Measurements from ENCODE around the gene MYH7. TPM values are rescaled to one million over a fixed set of nuclear protein-coding genes. Genes with fewer than 3 reads are reported as not detected.

Gene MYH7
- total RNA-seq: 0.06 TPM
- 1.6 TPM for polyA plus RNA-seq (ENCODE audit: insufficient read depth, low read depth, low replicate concordance)
- long read RNA-seq, donor 1: 0 reads
- long read RNA-seq, donor 2: 0 reads
- long read RNA-seq, donor 3: 0 reads
- long read RNA-seq, donor 4: 0 reads
- long read RNA-seq, donor 5: 0 reads
- long read RNA-seq, donor 6: 0 reads
- long read RNA-seq, donor 7: 0 reads
- long read RNA-seq, donor 8: 0 reads
- long read RNA-seq, donor 9: 0 reads
- long read RNA-seq, donor 10: 0 reads

GRCh38 chr14:23435543-23436326 lies at the start of gene MYH7:
Gene MYH7 (minus strand): TSS chr14:23435660. CDS start chr14:23433732, 1,928 bp downstream.
- TF ChIP-seq CTCF (IDR thresholded peaks at IDR 0.05; ENCODE audit: borderline replicate concordance, extremely low read depth, insufficient read depth): no peak
- intact Hi-C loops (cut with DNase I): no loop called here
- Histone ChIP-seq H3K4me3 (ENCODE audit: low read length in 3 of 3) (no peak within 1 kb of the TSS), H3K27ac (ENCODE audit: low read depth in 2 of 2, low read length in 2 of 2) (no peak within 1 kb of the TSS), H3K27me3 (ENCODE audit: control insufficient read depth, insufficient read depth, low read length) (no peaks in the 10 kb centered on the region), H3K9me3 (ENCODE audit: control insufficient read depth in 2 of 3, insufficient read depth in 1 of 3, low read length in 3 of 3) (no peaks in the 10 kb centered on the region), H3K4me1 (ENCODE audit: control insufficient read depth in 2 of 3, insufficient read depth in 2 of 3, low read depth in 1 of 3, low read length in 3 of 3) (peaks cover 0 to 7% (median 4%) of the 10 kb centered on the region in 3 donors), H3K36me3 (ENCODE audit: control insufficient read depth in 2 of 3, insufficient read depth in 3 of 3, low read length in 3 of 3) (no peaks in the 10 kb centered on the region), H3K9ac (ENCODE audit: low read length in 3 of 3) (no peak within 1 kb of the TSS)
- DNase-seq (peak in 3 of 5 donors; percentile 24 to 53 (median 49)), FAIRE-seq (no peak)

GRCh38 chr14:23483236-23483854 lies 47.9 kb upstream of the MYH7 start:
- intact Hi-C loops (cut with DNase I): no loop called here
- FAIRE-seq: no peak
- Histone ChIP-seq H3K9me3 (ENCODE audit: control insufficient read depth in 2 of 3, insufficient read depth in 1 of 3, low read length in 3 of 3) (no peaks in the 10 kb centered on the region), H3K36me3 (ENCODE audit: control insufficient read depth in 2 of 3, insufficient read depth in 3 of 3, low read length in 3 of 3) (peaks cover under 1 to 6% (median 6%) of the 10 kb centered on the region in 3 donors), H3K4me1 (ENCODE audit: control insufficient read depth in 2 of 3, insufficient read depth in 2 of 3, low read depth in 1 of 3, low read length in 3 of 3) (no peaks in the 10 kb centered on the region), H3K27ac (ENCODE audit: low read depth in 2 of 2, low read length in 2 of 2) (no peak overlapping the region), H3K4me3 (ENCODE audit: low read length in 3 of 3) (no peak overlapping the region), H3K27me3 (ENCODE audit: control insufficient read depth, insufficient read depth, low read length) (no peaks in the 10 kb centered on the region), H3K9ac (ENCODE audit: low read length in 3 of 3) (no peak overlapping the region)
- DNase-seq: peak in 4 of 5 donors; percentile 24 to 62 (median 32)
- no peak for TF ChIP-seq CTCF (IDR thresholded peaks at IDR 0.05; ENCODE audit: borderline replicate concordance, extremely low read depth, insufficient read depth)

GRCh38 chr14:23482823-23483148 lies 47.3 kb upstream of the MYH7 start:
- FAIRE-seq: no peak

More at GRCh38 chr14:23482823-23483148, 47.3 kb upstream of the MYH7 start:
- Histone ChIP-seq H3K27ac (ENCODE audit: low read depth in 2 of 2, low read length in 2 of 2) (no peak overlapping the region), H3K4me1 (ENCODE audit: control insufficient read depth in 2 of 3, insufficient read depth in 2 of 3, low read depth in 1 of 3, low read length in 3 of 3) (no peaks in the 10 kb centered on the region), H3K4me3 (ENCODE audit: low read length in 3 of 3) (no peak overlapping the region), H3K27me3 (ENCODE audit: control insufficient read depth, insufficient read depth, low read length) (no peaks in the 10 kb centered on the region), H3K9ac (ENCODE audit: low read length in 3 of 3) (no peak overlapping the region), H3K9me3 (ENCODE audit: control insufficient read depth in 2 of 3, insufficient read depth in 1 of 3, low read length in 3 of 3) (no peaks in the 10 kb centered on the region), H3K36me3 (ENCODE audit: control insufficient read depth in 2 of 3, insufficient read depth in 3 of 3, low read length in 3 of 3) (peaks cover 6 to 7% (median 6%) of the 10 kb centered on the region in 3 donors)
- intact Hi-C loops (cut with DNase I): no loop called here
- no peak for DNase-seq
- TF ChIP-seq CTCF (IDR thresholded peaks at IDR 0.05; ENCODE audit: borderline replicate concordance, extremely low read depth, insufficient read depth): no peak

Measured in kidney (tissue), 22 donors.